Stimulated activated CD4-positive, alpha-beta T cell treated with anti-CD3 and anti-CD28 coated beads, Interleukin-2, amount 100 ng/mL, for 48 hours (primary cell): Measurements from ENCODE around the gene ALDH7A1.
"Not testable (repeated sequence)": the region's sequence is repeated elsewhere in the genome, so short reads cannot be mapped to it uniquely, and the experiment has no call there.

ENCODE experiments used
- DNase-seq, 2 donors: peaks; one replicate each; pipeline ENCODE4 v3.0.0-alpha.2; 2020

Gene ALDH7A1

GRCh38 chr5:126531543-126532120 lies 63.4 kb downstream of the ALDH7A1 start:
- no peak for DNase-seq

GRCh38 chr5:126527892-126528291 lies 67.1 kb downstream of the ALDH7A1 start:
- no peak for DNase-seq

GRCh38 chr5:126527158-126527557 lies 67.9 kb downstream of the ALDH7A1 start:
- DNase-seq: no peak

GRCh38 chr5:126526493-126526892 lies 68.5 kb downstream of the ALDH7A1 start:
- DNase-seq: no peak

- DNase-seq: no peak
These were observed 69.3 kb downstream of the ALDH7A1 start for GRCh38 chr5:126525630-126526245.

GRCh38 chr5:126523818-126524510 lies 71.1 kb downstream of the ALDH7A1 start:
- DNase-seq: no peak

GRCh38 chr5:126521130-126521529 lies 73.9 kb downstream of the ALDH7A1 start:
- no peak for DNase-seq

GRCh38 chr5:126520593-126520953 lies 74.4 kb downstream of the ALDH7A1 start:
- DNase-seq: no peak

- no peak for DNase-seq
These were observed 75.1 kb downstream of the ALDH7A1 start for GRCh38 chr5:126519637-126520592.

- not testable (repeated sequence) for DNase-seq
These were observed 75.8 kb downstream of the ALDH7A1 start for GRCh38 chr5:126519223-126519622.

- no peak for DNase-seq
These were observed 78.2 kb downstream of the ALDH7A1 start for GRCh38 chr5:126516852-126517251.

GRCh38 chr5:126516133-126516532 lies 78.9 kb downstream of the ALDH7A1 start:
- DNase-seq: no peak

- DNase-seq: no peak
These were observed 79.7 kb downstream of the ALDH7A1 start for GRCh38 chr5:126515337-126515736.

- no peak for DNase-seq
These were observed 80.4 kb downstream of the ALDH7A1 start for GRCh38 chr5:126514558-126515141.

GRCh38 chr5:126514131-126514557 lies 80.9 kb downstream of the ALDH7A1 start:
- DNase-seq: no peak

GRCh38 chr5:126513703-126514102 lies 81.3 kb downstream of the ALDH7A1 start:
- DNase-seq: no peak

GRCh38 chr5:126513302-126513701 lies 81.7 kb downstream of the ALDH7A1 start:
- DNase-seq: no peak

- DNase-seq: no peak
These were observed 82.6 kb downstream of the ALDH7A1 start for GRCh38 chr5:126512451-126512850.

GRCh38 chr5:126511961-126512360 lies 83.1 kb downstream of the ALDH7A1 start:
- no peak for DNase-seq

- no peak for DNase-seq
These were observed 85.7 kb downstream of the ALDH7A1 start for GRCh38 chr5:126509339-126509738.

GRCh38 chr5:126508962-126509279 lies 86.1 kb downstream of the ALDH7A1 start:
- DNase-seq: no peak

GRCh38 chr5:126508251-126508961 lies 86.6 kb downstream of the ALDH7A1 start:
- DNase-seq: no peak
